Glutamatergic neuron (in vitro differentiated cells): ENCODE measurements around the gene TWF2. TPM values are rescaled to one million over a fixed set of nuclear protein-coding genes. Genes with fewer than 3 reads are reported as not detected.

Experiments
- DNase-seq: peaks from one replicate; pipeline ENCODE4 v3.0.0; 2022
- H3K27ac Mint-ChIP-seq: one replicate; pipeline ENCODE4 v1.8.0; 2020; ENCODE audit warnings: mild to moderate bottlenecking, mixed read lengths, inconsistent platforms; ENCODE audit not compliant: unreplicated experiment
- H3K27me3 Mint-ChIP-seq: one replicate; pipeline ENCODE4 v1.8.0; 2020; ENCODE audit warnings: mild to moderate bottlenecking, moderate library complexity, mixed read lengths, inconsistent platforms; ENCODE audit not compliant: unreplicated experiment
- H3K36me3 Mint-ChIP-seq: one replicate; pipeline ENCODE4 v1.8.0; 2020; ENCODE audit warnings: mild to moderate bottlenecking, mixed read lengths, inconsistent platforms; ENCODE audit not compliant: unreplicated experiment
- H3K4me1 Mint-ChIP-seq: one replicate; pipeline ENCODE4 v1.8.0; 2020; ENCODE audit warnings: mild to moderate bottlenecking, low read depth, mixed read lengths, inconsistent platforms; ENCODE audit not compliant: unreplicated experiment
- H3K4me3 Mint-ChIP-seq: one replicate; pipeline ENCODE4 v1.8.0; 2020; ENCODE audit warnings: mild to moderate bottlenecking, mixed read lengths, inconsistent platforms; ENCODE audit not compliant: unreplicated experiment
- H3K9me3 Mint-ChIP-seq: one replicate; pipeline ENCODE4 v1.8.0; 2020; ENCODE audit warnings: mild to moderate bottlenecking, moderate library complexity, mixed read lengths, inconsistent platforms; ENCODE audit not compliant: unreplicated experiment
- CTCF ChIP-seq: fragments of 200-600 bp; sonication (generic); IDR thresholded peaks from one replicate; pipeline ENCODE4 v1.5.0; 2021; ENCODE audit not compliant: partially characterized antibody, unreplicated experiment
- total RNA-seq: library from RNA; stranded (reverse); fragmentation: NEBNext Ultra II Directional; extraction: Animal tissue kit (Norgen Biotek cat#: 25700); gene quantifications from one replicate; pipeline ENCODE4 v1.2.1, GENCODE V29; 2021; ENCODE audit not compliant: unreplicated experiment

Gene TWF2
- total RNA-seq, 1 donor from 2014 or later, result 45.5 TPM

- Mint-ChIP-seq H3K4me3 (no peak overlapping the region), H3K27ac (no peak overlapping the region), H3K4me1 (peaks cover 14% of the 10 kb centered on the region), H3K9me3 (peaks cover 10% of the 10 kb centered on the region), H3K27me3 (peaks cover 16% of the 10 kb centered on the region), H3K36me3 (no peaks in the 10 kb centered on the region)
- no peak for DNase-seq
- TF ChIP-seq CTCF, result no peak
Measured at GRCh38 chr3:52234516-52235447, 4.2 kb downstream of the TWF2 start.

- Mint-ChIP-seq H3K27ac (no peak overlapping the region), H3K27me3 (peaks cover 14% of the 10 kb centered on the region), H3K9me3 (peaks cover 5% of the 10 kb centered on the region), H3K4me3 (no peak overlapping the region), H3K4me1 (peaks cover 14% of the 10 kb centered on the region), H3K36me3 (no peaks in the 10 kb centered on the region)
- no peak for DNase-seq
- TF ChIP-seq CTCF, result no peak
Measured at GRCh38 chr3:52233968-52234367, 5.0 kb downstream of the TWF2 start.

DNA sequence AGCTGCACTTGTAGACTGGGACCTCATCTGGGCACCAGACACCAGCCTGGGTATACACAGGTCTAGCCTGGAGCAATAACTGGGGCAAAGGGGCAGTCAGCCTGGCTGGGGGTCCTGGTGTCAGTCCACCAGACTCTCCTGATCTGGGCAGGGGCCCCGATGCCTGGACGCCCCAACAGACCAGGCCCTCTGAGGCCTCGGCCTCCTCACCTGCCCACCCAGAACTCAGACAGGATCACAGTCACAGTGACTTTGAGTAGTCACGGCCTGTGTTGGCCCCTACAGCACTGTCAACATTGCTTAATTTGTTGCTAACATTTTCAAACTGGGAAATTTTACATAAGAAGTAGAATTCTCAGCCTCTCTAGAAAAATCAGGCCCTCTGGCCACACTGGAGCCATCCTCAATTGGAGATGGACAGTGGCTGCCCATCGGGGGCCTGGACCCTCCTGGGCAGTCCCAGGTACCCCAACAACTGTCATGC lies 5.8 kb downstream of the TWF2 start:
- Mint-ChIP-seq H3K36me3 (no peaks in the 10 kb centered on the region), H3K27ac (no peak overlapping the region), H3K27me3 (peaks cover 11% of the 10 kb centered on the region), H3K4me1 (peaks cover 12% of the 10 kb centered on the region), H3K9me3 (peaks cover 2% of the 10 kb centered on the region), H3K4me3 (no peak overlapping the region)
- no peak for TF ChIP-seq CTCF
- no peak for DNase-seq

GRCh38 chr3:52232279-52233107 lies 6.5 kb downstream of the TWF2 start:
- peak overlapping the region; percentile 49 for H3K4me3 Mint-ChIP-seq
- DNase-seq, result no peak
- H3K4me1 Mint-ChIP-seq, result peaks cover 12% of the 10 kb centered on the region
- peak overlapping the region; percentile 92 for H3K27ac Mint-ChIP-seq
- no peaks in the 10 kb centered on the region for H3K9me3 Mint-ChIP-seq
- peaks cover 11% of the 10 kb centered on the region for H3K27me3 Mint-ChIP-seq
- peak; percentile 14 for TF ChIP-seq CTCF
- no peaks in the 10 kb centered on the region for H3K36me3 Mint-ChIP-seq
